GM12878 (cell line): ENCODE results near the gene LONRF2. TPM values are rescaled to one million over a fixed set of nuclear protein-coding genes. Genes with fewer than 3 reads are reported as not detected.

ENCODE experiments used
- ATAC-seq: fragments of 200-7000 bp; cut with Tn5 transposase; 3 replicates; pipeline ENCODE4 v1.9.1; 2020; ENCODE audit warnings: mild to moderate bottlenecking, moderate library complexity
- BruUV-seq: library from RNA; stranded (reverse); fragments of 400-500 nt; replicated peaks from 2 replicates; lab custom pipeline; 2021; lab: Mats Ljungman, UMichigan
- CTCF ChIA-PET: fragments of 300-600 bp; sonication (Branson Sonifier 250); formaldehyde crosslinking; extraction: SDS; loops from one replicate; lab custom pipeline; 2021; ENCODE audit warnings: inconsistent platforms; lab: Yijun Ruan, JAX
- POLR2A ChIA-PET: fragments of 350-600 bp; formaldehyde crosslinking; extraction: SDS; loops from one replicate; lab custom pipeline; 2021; ENCODE audit warnings: inconsistent platforms; lab: Charles Lee
- RAD21 ChIA-PET: fragments of 300-600 bp; sonication (Branson Sonifier 250); formaldehyde crosslinking; loops from one replicate; lab custom pipeline; 2023; ENCODE audit warnings: antibody characterized with exemption; ENCODE audit not compliant: unreplicated experiment; lab: Charles Lee
- SMC1A ChIA-PET: fragments of 300-600 bp; sonication (Branson Sonifier 250); formaldehyde crosslinking; loops from one replicate; lab custom pipeline; 2023; ENCODE audit not compliant: unreplicated experiment, uncharacterized antibody; lab: Charles Lee
- DNase-seq: peaks from one replicate; pipeline ENCODE4 v3.0.0-alpha.2; 2011; ENCODE audit warnings: low read depth, low spot score
- FAIRE-seq: peaks from 3 replicates; lab custom pipeline; 2011; peaks lifted over from hg19 to GRCh38; lab: Jason Lieb, UNC
- H2AFZ ChIP-seq: 2 replicates; pipeline ENCODE4 v1.6.0; 2011; ENCODE audit warnings: low read depth, low read length, control low read depth; ENCODE audit not compliant: control insufficient read depth
- H3K27ac ChIP-seq: 2 replicates; pipeline ENCODE4 v1.5.1; 2011; ENCODE audit warnings: control low read depth; ENCODE audit not compliant: control insufficient read depth, insufficient read depth
- H3K27me3 ChIP-seq, 2 experiments: replicated peaks in 1 of 2; 2 replicates each; pipeline versions ENCODE4 v1.6.0 to v1.6.1; 2011; ENCODE audit warnings: low read length in 1 of 2; ENCODE audit not compliant: control insufficient read depth in 2 of 2, insufficient read depth in 2 of 2
- H3K36me3 ChIP-seq, 2 experiments: 2 replicates each; pipeline ENCODE4 v1.5.1; 2011; ENCODE audit warnings: low read length in 1 of 2; ENCODE audit not compliant: control insufficient read depth in 2 of 2, insufficient read depth in 2 of 2
- H3K4me1 ChIP-seq: 2 replicates; pipeline ENCODE4 v1.6.1; 2011; ENCODE audit warnings: mild to moderate bottlenecking, low read length, moderate library complexity, mixed read lengths; ENCODE audit not compliant: control insufficient read depth, insufficient read depth
- H3K4me2 ChIP-seq: 2 replicates; pipeline ENCODE4 v1.6.0; 2011; ENCODE audit warnings: control low read depth; ENCODE audit not compliant: control insufficient read depth, insufficient read depth
- H3K4me3 ChIP-seq: fragments of 200-600 bp; sonication (generic); 2 replicates; pipeline ENCODE4 v1.5.1; 2016
- H3K79me2 ChIP-seq: 2 replicates; pipeline ENCODE4 v1.6.0; 2011; ENCODE audit warnings: low read length; ENCODE audit not compliant: control insufficient read depth, insufficient read depth
- H3K9ac ChIP-seq: 2 replicates; pipeline ENCODE4 v1.8.0; 2011; ENCODE audit warnings: low read length, control low read depth, mixed read lengths; ENCODE audit not compliant: control insufficient read depth, insufficient read depth
- H3K9me3 ChIP-seq: replicated peaks from 3 replicates; pipeline ENCODE4 v1.5.1; 2011; ENCODE audit warnings: mild to moderate bottlenecking, low read length; ENCODE audit not compliant: control insufficient read depth, insufficient read depth
- H4K20me1 ChIP-seq: 2 replicates; pipeline ENCODE4 v1.6.0; 2011; ENCODE audit not compliant: control insufficient read depth, insufficient read depth
- BRCA1 ChIP-seq: IDR thresholded peaks from 2 replicates; pipeline ENCODE4 v1.6.1; 2011; ENCODE audit warnings: low read depth, low read length, improper control_type of control experiment
- MEF2A ChIP-seq: IDR thresholded peaks from 2 replicates; pipeline ENCODE4 v1.6.1; 2011; ENCODE audit warnings: low read depth, mild to moderate bottlenecking, low read length, moderate library complexity; ENCODE audit not compliant: insufficient read depth
- NFYA ChIP-seq: IDR thresholded peaks from 2 replicates; pipeline ENCODE4 v1.6.1; 2011; ENCODE audit warnings: low read depth, mild to moderate bottlenecking, low read length, improper control_type of control experiment, borderline replicate concordance
- ZSCAN29 ChIP-seq: fragments of 450-650 bp; IDR thresholded peaks from 2 replicates; pipeline ENCODE4 v1.6.1; 2017; ENCODE audit warnings: mild to moderate bottlenecking, moderate library complexity
- WGBS: methylation state at CpG from one replicate; pipeline ENCODE4 v1.1.6; 2016; ENCODE audit warnings: low lambda C conversion rate; ENCODE audit not compliant: insufficient replicate concordance, insufficient coverage; ENCODE audit errors: missing lambda C conversion rate; 5-methylcytosine and 5-hydroxymethylcytosine counted together
- in situ Hi-C: fragments of 300-500 bp; cut with MboI; formaldehyde crosslinking; loops from 9 replicates; pipeline ENCODE4 v1.14.3; 2018; ENCODE audit warnings: mixed read lengths
- intact Hi-C: fragments of 100-400 bp; cut with micrococcal nuclease; formaldehyde crosslinking; loops from one replicate; pipeline ENCODE4 v1.14.2; 2022; ENCODE audit not compliant: unreplicated experiment
- polyA plus RNA-seq, 11 experiments: library from polyadenylated mRNA; depleted of rRNA in 4 of 11; unstranded in 6 of 11; stranded (reverse) in 5 of 11; fragments of >200 nt; fragmentation: Nextera tagmentation in 4 of 11; fragmentation: Illumina TruSeq in 1 of 11; extraction: Ambion mirVana in 4 of 11; extraction: Trizol in 1 of 11; gene quantifications; 1 replicate in 1 of 11; 2 replicates in 10 of 11; pipeline versions ENCODE4 v1.2.1 to v1.2.3, GENCODE V29; 2011 to 2016; ENCODE audit warnings: inconsistent platforms in 2 of 11, missing spikeins in 2 of 11, low read depth in 1 of 11
- total RNA-seq, 4 experiments: library from RNA; depleted of rRNA in 3 of 4; stranded (reverse); fragments of >200 nt in 3 of 4; fragmentation: Illumina TruSeq in 1 of 4; extraction: Trizol in 1 of 4; gene quantifications; 2 replicates each; pipeline versions ENCODE4 v1.2.1 to v1.2.3, GENCODE V29; 2013 to 2021
- TF ChIP-seq, protein P1 (sequence below): fragments of 450-650 bp; IDR thresholded peaks from 2 replicates; pipeline ENCODE4 v1.6.1; 2017; ENCODE audit warnings: mild to moderate bottlenecking, moderate library complexity
- TF ChIP-seq, protein P2 (sequence below): IDR thresholded peaks from 2 replicates; pipeline ENCODE4 v1.6.1; 2012; ENCODE audit warnings: improper control_type of control experiment, low read depth, low read length; ENCODE audit not compliant: insufficient replicate concordance
- TF ChIP-seq, protein P3 (sequence below): fragments of 450-650 bp; IDR thresholded peaks from 2 replicates; pipeline ENCODE4 v1.6.1; 2017; ENCODE audit warnings: mild to moderate bottlenecking, low read depth, inconsistent platforms; ENCODE audit not compliant: poor library complexity, severe bottlenecking
- TF ChIP-seq, protein P4 (sequence below): fragments of 150-350 bp; IDR thresholded peaks from 2 replicates; pipeline ENCODE4 v1.6.1; 2016; ENCODE audit warnings: low read depth, low read length

Gene LONRF2
- total and polyA plus RNA-seq, 10 of the 15 experiments (the other 5 are each of a cell fraction or from before 2014, with no cell fraction given), result under 0.01 to 0.04 (median 0.01) TPM; not detected in 4

DNA sequence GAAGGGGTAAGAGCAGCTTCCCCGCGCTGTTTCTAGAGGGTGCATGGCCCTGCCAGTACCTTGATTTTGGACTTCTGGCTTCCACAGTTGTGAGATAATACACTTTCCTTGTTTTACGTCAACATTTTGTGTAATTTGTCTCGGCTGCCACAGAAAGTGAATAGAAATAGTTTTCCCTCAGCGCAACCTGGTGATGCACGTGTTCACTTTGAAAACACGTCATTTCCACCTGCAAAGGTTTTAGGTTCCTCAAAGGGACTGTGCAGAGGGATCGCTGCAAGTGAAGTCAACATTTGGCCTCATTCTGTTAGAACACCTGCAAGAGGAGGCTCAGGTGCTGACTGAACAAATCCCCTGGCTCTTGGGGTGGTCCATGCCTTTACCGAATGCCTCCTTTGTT lies 71.7 kb downstream of the LONRF2 start:
- in situ Hi-C loops, result no loop called here
- H3K27me3 ChIP-seq, result no peaks in the 10 kb centered on the region; a peak in 1 of 4 replicates
- no peak overlapping the region for H3K27ac ChIP-seq
- no peaks in the 10 kb centered on the region for H3K79me2 ChIP-seq
- H3K9me3 ChIP-seq, result peaks cover under 1% of the 10 kb centered on the region; the same call in 1 of the 3 replicates
- peaks cover 22% of the 10 kb centered on the region for H3K4me1 ChIP-seq
- 65% methylated on average over 9 of the region's 9 CpGs for WGBS
- H2AFZ ChIP-seq, result no peak overlapping the region
- DNase-seq, result no peak
- ChIA-PET RAD21 (no interaction called here), CTCF (interaction anchor here (2.5 kb wide), 1 partner anchor 12 kb away, joined by 7 read pairs; no protein-coding TSS in a partner anchor), POLR2A (no interaction called here), SMC1A (no interaction called here)
- H4K20me1 ChIP-seq, result no peaks in the 10 kb centered on the region; the same call in 1 of the 2 replicates
- intact Hi-C loops, result no loop called here
- no peak overlapping the region for H3K9ac ChIP-seq
- no peaks in the 10 kb centered on the region for H3K36me3 ChIP-seq
- no peak for FAIRE-seq
- H3K4me2 ChIP-seq, result no peak overlapping the region
- BruUV-seq, result no TSS peak
- ATAC-seq, result no peak
- no peak overlapping the region for H3K4me3 ChIP-seq
- TF ChIP-seq MEF2A, result no peak
- TF ChIP-seq, protein P1, sequence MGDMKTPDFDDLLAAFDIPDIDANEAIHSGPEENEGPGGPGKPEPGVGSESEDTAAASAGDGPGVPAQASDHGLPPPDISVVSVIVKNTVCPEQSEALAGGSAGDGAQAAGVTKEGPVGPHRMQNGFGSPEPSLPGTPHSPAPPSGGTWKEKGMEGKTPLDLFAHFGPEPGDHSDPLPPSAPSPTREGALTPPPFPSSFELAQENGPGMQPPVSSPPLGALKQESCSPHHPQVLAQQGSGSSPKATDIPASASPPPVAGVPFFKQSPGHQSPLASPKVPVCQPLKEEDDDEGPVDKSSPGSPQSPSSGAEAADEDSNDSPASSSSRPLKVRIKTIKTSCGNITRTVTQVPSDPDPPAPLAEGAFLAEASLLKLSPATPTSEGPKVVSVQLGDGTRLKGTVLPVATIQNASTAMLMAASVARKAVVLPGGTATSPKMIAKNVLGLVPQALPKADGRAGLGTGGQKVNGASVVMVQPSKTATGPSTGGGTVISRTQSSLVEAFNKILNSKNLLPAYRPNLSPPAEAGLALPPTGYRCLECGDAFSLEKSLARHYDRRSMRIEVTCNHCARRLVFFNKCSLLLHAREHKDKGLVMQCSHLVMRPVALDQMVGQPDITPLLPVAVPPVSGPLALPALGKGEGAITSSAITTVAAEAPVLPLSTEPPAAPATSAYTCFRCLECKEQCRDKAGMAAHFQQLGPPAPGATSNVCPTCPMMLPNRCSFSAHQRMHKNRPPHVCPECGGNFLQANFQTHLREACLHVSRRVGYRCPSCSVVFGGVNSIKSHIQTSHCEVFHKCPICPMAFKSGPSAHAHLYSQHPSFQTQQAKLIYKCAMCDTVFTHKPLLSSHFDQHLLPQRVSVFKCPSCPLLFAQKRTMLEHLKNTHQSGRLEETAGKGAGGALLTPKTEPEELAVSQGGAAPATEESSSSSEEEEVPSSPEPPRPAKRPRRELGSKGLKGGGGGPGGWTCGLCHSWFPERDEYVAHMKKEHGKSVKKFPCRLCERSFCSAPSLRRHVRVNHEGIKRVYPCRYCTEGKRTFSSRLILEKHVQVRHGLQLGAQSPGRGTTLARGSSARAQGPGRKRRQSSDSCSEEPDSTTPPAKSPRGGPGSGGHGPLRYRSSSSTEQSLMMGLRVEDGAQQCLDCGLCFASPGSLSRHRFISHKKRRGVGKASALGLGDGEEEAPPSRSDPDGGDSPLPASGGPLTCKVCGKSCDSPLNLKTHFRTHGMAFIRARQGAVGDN, result no peak
- no peak for TF ChIP-seq BRCA1
- TF ChIP-seq NFYA, result no peak
- TF ChIP-seq, protein P2, sequence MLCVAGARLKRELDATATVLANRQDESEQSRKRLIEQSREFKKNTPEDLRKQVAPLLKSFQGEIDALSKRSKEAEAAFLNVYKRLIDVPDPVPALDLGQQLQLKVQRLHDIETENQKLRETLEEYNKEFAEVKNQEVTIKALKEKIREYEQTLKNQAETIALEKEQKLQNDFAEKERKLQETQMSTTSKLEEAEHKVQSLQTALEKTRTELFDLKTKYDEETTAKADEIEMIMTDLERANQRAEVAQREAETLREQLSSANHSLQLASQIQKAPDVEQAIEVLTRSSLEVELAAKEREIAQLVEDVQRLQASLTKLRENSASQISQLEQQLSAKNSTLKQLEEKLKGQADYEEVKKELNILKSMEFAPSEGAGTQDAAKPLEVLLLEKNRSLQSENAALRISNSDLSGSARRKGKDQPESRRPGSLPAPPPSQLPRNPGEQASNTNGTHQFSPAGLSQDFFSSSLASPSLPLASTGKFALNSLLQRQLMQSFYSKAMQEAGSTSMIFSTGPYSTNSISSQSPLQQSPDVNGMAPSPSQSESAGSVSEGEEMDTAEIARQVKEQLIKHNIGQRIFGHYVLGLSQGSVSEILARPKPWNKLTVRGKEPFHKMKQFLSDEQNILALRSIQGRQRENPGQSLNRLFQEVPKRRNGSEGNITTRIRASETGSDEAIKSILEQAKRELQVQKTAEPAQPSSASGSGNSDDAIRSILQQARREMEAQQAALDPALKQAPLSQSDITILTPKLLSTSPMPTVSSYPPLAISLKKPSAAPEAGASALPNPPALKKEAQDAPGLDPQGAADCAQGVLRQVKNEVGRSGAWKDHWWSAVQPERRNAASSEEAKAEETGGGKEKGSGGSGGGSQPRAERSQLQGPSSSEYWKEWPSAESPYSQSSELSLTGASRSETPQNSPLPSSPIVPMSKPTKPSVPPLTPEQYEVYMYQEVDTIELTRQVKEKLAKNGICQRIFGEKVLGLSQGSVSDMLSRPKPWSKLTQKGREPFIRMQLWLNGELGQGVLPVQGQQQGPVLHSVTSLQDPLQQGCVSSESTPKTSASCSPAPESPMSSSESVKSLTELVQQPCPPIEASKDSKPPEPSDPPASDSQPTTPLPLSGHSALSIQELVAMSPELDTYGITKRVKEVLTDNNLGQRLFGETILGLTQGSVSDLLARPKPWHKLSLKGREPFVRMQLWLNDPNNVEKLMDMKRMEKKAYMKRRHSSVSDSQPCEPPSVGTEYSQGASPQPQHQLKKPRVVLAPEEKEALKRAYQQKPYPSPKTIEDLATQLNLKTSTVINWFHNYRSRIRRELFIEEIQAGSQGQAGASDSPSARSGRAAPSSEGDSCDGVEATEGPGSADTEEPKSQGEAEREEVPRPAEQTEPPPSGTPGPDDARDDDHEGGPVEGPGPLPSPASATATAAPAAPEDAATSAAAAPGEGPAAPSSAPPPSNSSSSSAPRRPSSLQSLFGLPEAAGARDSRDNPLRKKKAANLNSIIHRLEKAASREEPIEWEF, result no peak
- TF ChIP-seq, protein P3, sequence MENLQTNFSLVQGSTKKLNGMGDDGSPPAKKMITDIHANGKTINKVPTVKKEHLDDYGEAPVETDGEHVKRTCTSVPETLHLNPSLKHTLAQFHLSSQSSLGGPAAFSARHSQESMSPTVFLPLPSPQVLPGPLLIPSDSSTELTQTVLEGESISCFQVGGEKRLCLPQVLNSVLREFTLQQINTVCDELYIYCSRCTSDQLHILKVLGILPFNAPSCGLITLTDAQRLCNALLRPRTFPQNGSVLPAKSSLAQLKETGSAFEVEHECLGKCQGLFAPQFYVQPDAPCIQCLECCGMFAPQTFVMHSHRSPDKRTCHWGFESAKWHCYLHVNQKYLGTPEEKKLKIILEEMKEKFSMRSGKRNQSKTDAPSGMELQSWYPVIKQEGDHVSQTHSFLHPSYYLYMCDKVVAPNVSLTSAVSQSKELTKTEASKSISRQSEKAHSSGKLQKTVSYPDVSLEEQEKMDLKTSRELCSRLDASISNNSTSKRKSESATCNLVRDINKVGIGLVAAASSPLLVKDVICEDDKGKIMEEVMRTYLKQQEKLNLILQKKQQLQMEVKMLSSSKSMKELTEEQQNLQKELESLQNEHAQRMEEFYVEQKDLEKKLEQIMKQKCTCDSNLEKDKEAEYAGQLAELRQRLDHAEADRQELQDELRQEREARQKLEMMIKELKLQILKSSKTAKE, result no peak
- TF ChIP-seq, protein P4, sequence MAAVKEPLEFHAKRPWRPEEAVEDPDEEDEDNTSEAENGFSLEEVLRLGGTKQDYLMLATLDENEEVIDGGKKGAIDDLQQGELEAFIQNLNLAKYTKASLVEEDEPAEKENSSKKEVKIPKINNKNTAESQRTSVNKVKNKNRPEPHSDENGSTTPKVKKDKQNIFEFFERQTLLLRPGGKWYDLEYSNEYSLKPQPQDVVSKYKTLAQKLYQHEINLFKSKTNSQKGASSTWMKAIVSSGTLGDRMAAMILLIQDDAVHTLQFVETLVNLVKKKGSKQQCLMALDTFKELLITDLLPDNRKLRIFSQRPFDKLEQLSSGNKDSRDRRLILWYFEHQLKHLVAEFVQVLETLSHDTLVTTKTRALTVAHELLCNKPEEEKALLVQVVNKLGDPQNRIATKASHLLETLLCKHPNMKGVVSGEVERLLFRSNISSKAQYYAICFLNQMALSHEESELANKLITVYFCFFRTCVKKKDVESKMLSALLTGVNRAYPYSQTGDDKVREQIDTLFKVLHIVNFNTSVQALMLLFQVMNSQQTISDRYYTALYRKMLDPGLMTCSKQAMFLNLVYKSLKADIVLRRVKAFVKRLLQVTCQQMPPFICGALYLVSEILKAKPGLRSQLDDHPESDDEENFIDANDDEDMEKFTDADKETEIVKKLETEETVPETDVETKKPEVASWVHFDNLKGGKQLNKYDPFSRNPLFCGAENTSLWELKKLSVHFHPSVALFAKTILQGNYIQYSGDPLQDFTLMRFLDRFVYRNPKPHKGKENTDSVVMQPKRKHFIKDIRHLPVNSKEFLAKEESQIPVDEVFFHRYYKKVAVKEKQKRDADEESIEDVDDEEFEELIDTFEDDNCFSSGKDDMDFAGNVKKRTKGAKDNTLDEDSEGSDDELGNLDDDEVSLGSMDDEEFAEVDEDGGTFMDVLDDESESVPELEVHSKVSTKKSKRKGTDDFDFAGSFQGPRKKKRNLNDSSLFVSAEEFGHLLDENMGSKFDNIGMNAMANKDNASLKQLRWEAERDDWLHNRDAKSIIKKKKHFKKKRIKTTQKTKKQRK, result no peak
- no peak for TF ChIP-seq ZSCAN29
